BLaER1 (cell line): Measurements from ENCODE around the gene DRC7.
A peak's percentile ranks its signal among the peaks of the same experiment; 100 is the strongest.

ENCODE experiments used
- H3K27ac ChIP-seq: shearing (Covaris generic); formaldehyde crosslinking; 2 replicates; pipeline ENCODE4 v1.8.1; 2022
- H3K27me3 ChIP-seq: shearing (Covaris generic); formaldehyde crosslinking; 2 replicates; pipeline ENCODE4 v1.8.1; 2022
- H3K36me3 ChIP-seq: shearing (Covaris generic); formaldehyde crosslinking; 2 replicates; pipeline ENCODE4 v1.8.1; 2022
- H3K4me1 ChIP-seq: shearing (Covaris generic); formaldehyde crosslinking; 2 replicates; pipeline ENCODE4 v1.8.1; 2022
- H3K4me2 ChIP-seq: shearing (Covaris generic); formaldehyde crosslinking; 2 replicates; pipeline ENCODE4 v1.8.1; 2022
- H3K4me3 ChIP-seq: shearing (Covaris generic); formaldehyde crosslinking; 2 replicates; pipeline ENCODE4 v1.8.1; 2022
- H3K9ac ChIP-seq: shearing (Covaris generic); formaldehyde crosslinking; 2 replicates; pipeline ENCODE4 v1.8.1; 2022
- H3K9me3 ChIP-seq: shearing (Covaris generic); formaldehyde crosslinking; 2 replicates; pipeline ENCODE4 v1.8.1; 2022
- H4K20me1 ChIP-seq: shearing (Covaris generic); formaldehyde crosslinking; 2 replicates; pipeline ENCODE4 v1.8.1; 2022
- Cebpa-rat ChIP-seq: shearing (Covaris generic); IDR thresholded peaks from 2 replicates; pipeline ENCODE4 v1.8.1; 2022

Gene DRC7

GRCh38 chr16:57713596-57713995, 19.0 kb downstream of the DRC7 start:
- no peak for TF ChIP-seq Cebpa-rat
- no peak overlapping the region for H3K27ac ChIP-seq
- H3K9ac ChIP-seq: no peak overlapping the region
- H3K4me1 ChIP-seq: no peaks in the 10 kb centered on the region
- no peak overlapping the region for H3K4me3 ChIP-seq
- no peaks in the 10 kb centered on the region for H3K36me3 ChIP-seq
- H3K27me3 ChIP-seq: no peaks in the 10 kb centered on the region
- H3K9me3 ChIP-seq: no peaks in the 10 kb centered on the region
- H4K20me1 ChIP-seq: no peaks in the 10 kb centered on the region
- no peak overlapping the region for H3K4me2 ChIP-seq

GRCh38 chr16:57714047-57714446, 19.4 kb downstream of the DRC7 start:
- no peaks in the 10 kb centered on the region for H3K9me3 ChIP-seq
- no peaks in the 10 kb centered on the region for H4K20me1 ChIP-seq
- H3K9ac ChIP-seq: no peak overlapping the region
- no peak for TF ChIP-seq Cebpa-rat
- H3K36me3 ChIP-seq: no peaks in the 10 kb centered on the region
- no peak overlapping the region for H3K27ac ChIP-seq
- no peak overlapping the region for H3K4me2 ChIP-seq
- no peaks in the 10 kb centered on the region for H3K4me1 ChIP-seq
- H3K4me3 ChIP-seq: no peak overlapping the region
- no peaks in the 10 kb centered on the region for H3K27me3 ChIP-seq

GRCh38 chr16:57720142-57720575, 25.6 kb downstream of the DRC7 start:
- no peak overlapping the region for H3K9ac ChIP-seq
- H4K20me1 ChIP-seq: no peaks in the 10 kb centered on the region
- H3K4me3 ChIP-seq: no peak overlapping the region
- H3K4me1 ChIP-seq: peaks cover 17% of the 10 kb centered on the region
- H3K27ac ChIP-seq: no peak overlapping the region
- H3K36me3 ChIP-seq: no peaks in the 10 kb centered on the region
- no peak for TF ChIP-seq Cebpa-rat
- no peaks in the 10 kb centered on the region for H3K9me3 ChIP-seq
- no peak overlapping the region for H3K4me2 ChIP-seq
- no peaks in the 10 kb centered on the region for H3K27me3 ChIP-seq

- H4K20me1 ChIP-seq: no peaks in the 10 kb centered on the region
- peak overlapping the region; percentile 67 for H3K27ac ChIP-seq
- 0 out of 2 replicates have a peak overlapping the region, but pooled peaks have one; percentile 27 for H3K9ac ChIP-seq
- H3K9me3 ChIP-seq: no peaks in the 10 kb centered on the region
- H3K4me2 ChIP-seq: peak overlapping the region; percentile 59
- TF ChIP-seq Cebpa-rat: no peak
- peaks cover 17% of the 10 kb centered on the region for H3K4me1 ChIP-seq
- H3K4me3 ChIP-seq: no peak overlapping the region
- no peaks in the 10 kb centered on the region for H3K36me3 ChIP-seq
- H3K27me3 ChIP-seq: no peaks in the 10 kb centered on the region
Observed at GRCh38 chr16:57721356-57722209, 27.0 kb downstream of the DRC7 start.

- Histone ChIP-seq H3K4me1 (peaks cover 17% of the 10 kb centered on the region), H4K20me1 (no peaks in the 10 kb centered on the region), H3K9ac (0 out of 2 replicates have a peak overlapping the region, but pooled peaks have one; percentile 27)
Observed at GRCh38 chr16:57722210-57722499, 27.5 kb downstream of the DRC7 start.

GRCh38 chr16:57722651-57723050, 28.0 kb downstream of the DRC7 start:
- no peak overlapping the region for H3K9ac ChIP-seq
- H3K4me1 ChIP-seq: peaks cover 17% of the 10 kb centered on the region
- no peak overlapping the region for H3K27ac ChIP-seq
- TF ChIP-seq Cebpa-rat: no peak
- no peaks in the 10 kb centered on the region for H4K20me1 ChIP-seq
- H3K27me3 ChIP-seq: no peaks in the 10 kb centered on the region
- H3K9me3 ChIP-seq: no peaks in the 10 kb centered on the region
- no peaks in the 10 kb centered on the region for H3K36me3 ChIP-seq
- H3K4me3 ChIP-seq: no peak overlapping the region
- H3K4me2 ChIP-seq: no peak overlapping the region

More at GRCh38 chr16:57722210-57722499, 27.5 kb downstream of the DRC7 start:
- Histone ChIP-seq H3K4me3 (no peak overlapping the region), H3K36me3 (no peaks in the 10 kb centered on the region), H3K9me3 (no peaks in the 10 kb centered on the region), H3K27me3 (no peaks in the 10 kb centered on the region), H3K27ac (peak overlapping the region; percentile 67), H3K4me2 (peak overlapping the region; percentile 59)
- TF ChIP-seq Cebpa-rat: no peak

- H3K4me2 ChIP-seq: no peak overlapping the region
Observed at GRCh38 chr16:57723170-57723569, 28.6 kb downstream of the DRC7 start.

GRCh38 chr16:57724531-57724930, 29.9 kb downstream of the DRC7 start:
- Histone ChIP-seq H3K4me3 (no peak overlapping the region), H3K4me1 (peaks cover 17% of the 10 kb centered on the region), H3K9me3 (no peaks in the 10 kb centered on the region), H3K27ac (no peak overlapping the region), H4K20me1 (no peaks in the 10 kb centered on the region), H3K36me3 (no peaks in the 10 kb centered on the region), H3K4me2 (no peak overlapping the region), H3K27me3 (no peaks in the 10 kb centered on the region), H3K9ac (no peak overlapping the region)
- no peak for TF ChIP-seq Cebpa-rat

More at GRCh38 chr16:57723170-57723569, 28.6 kb downstream of the DRC7 start:
- no peaks in the 10 kb centered on the region for H3K9me3 ChIP-seq
- H3K9ac ChIP-seq: no peak overlapping the region
- H3K4me3 ChIP-seq: no peak overlapping the region
- H4K20me1 ChIP-seq: no peaks in the 10 kb centered on the region
- no peak overlapping the region for H3K27ac ChIP-seq
- H3K27me3 ChIP-seq: no peaks in the 10 kb centered on the region
- TF ChIP-seq Cebpa-rat: no peak
- H3K4me1 ChIP-seq: peaks cover 17% of the 10 kb centered on the region
- H3K36me3 ChIP-seq: no peaks in the 10 kb centered on the region

- H3K9ac ChIP-seq: no peak overlapping the region
- TF ChIP-seq Cebpa-rat: no peak
- no peaks in the 10 kb centered on the region for H4K20me1 ChIP-seq
- peaks cover 17% of the 10 kb centered on the region for H3K4me1 ChIP-seq
- H3K27me3 ChIP-seq: no peaks in the 10 kb centered on the region
- no peak overlapping the region for H3K27ac ChIP-seq
- no peaks in the 10 kb centered on the region for H3K9me3 ChIP-seq
- H3K4me2 ChIP-seq: no peak overlapping the region
- no peak overlapping the region for H3K4me3 ChIP-seq
- no peaks in the 10 kb centered on the region for H3K36me3 ChIP-seq
Observed at GRCh38 chr16:57725151-57725550, 30.5 kb downstream of the DRC7 start.

- no peak for TF ChIP-seq Cebpa-rat
- H3K36me3 ChIP-seq: no peaks in the 10 kb centered on the region
- no peaks in the 10 kb centered on the region for H3K9me3 ChIP-seq
- H3K27me3 ChIP-seq: no peaks in the 10 kb centered on the region
- H4K20me1 ChIP-seq: no peaks in the 10 kb centered on the region
- H3K4me2 ChIP-seq: no peak overlapping the region
- H3K4me3 ChIP-seq: no peak overlapping the region
- H3K9ac ChIP-seq: no peak overlapping the region
- no peak overlapping the region for H3K27ac ChIP-seq
- H3K4me1 ChIP-seq: peaks cover 17% of the 10 kb centered on the region
Observed at GRCh38 chr16:57725554-57725953, 30.9 kb downstream of the DRC7 start.
